HCT116 (cell line): Measurements from ENCODE around the gene ZNF423. TPM values are rescaled to one million over a fixed set of nuclear protein-coding genes. Genes with fewer than 3 reads are reported as not detected.

Experiments used
- ATAC-seq: fragments of 200-7000 bp; cut with Tn5 transposase; 2 replicates; pipeline ENCODE4 v1.9.1; 2020; ENCODE audit warnings: mild to moderate bottlenecking, moderate library complexity
- BruUV-seq: library from RNA; stranded (reverse); fragments of 400-500 nt; replicated peaks from 2 replicates; lab custom pipeline; 2021; lab: Mats Ljungman, UMichigan
- CTCF ChIA-PET: fragments of 300-600 bp; sonication (Branson Sonifier 250); formaldehyde crosslinking; loops from one replicate; lab custom pipeline; 2021; ENCODE audit warnings: antibody characterized with exemption; lab: Charles Lee
- POLR2A ChIA-PET: fragments of 300-600, 350-600 bp; sonication (Branson Sonifier 250); formaldehyde crosslinking; loops from one replicate; lab custom pipeline; 2021; ENCODE audit warnings: antibody characterized with exemption; lab: Charles Lee
- RAD21 ChIA-PET, 2 experiments: fragments of 300-600 bp; sonication (Branson Sonifier 250); formaldehyde crosslinking; loops; one replicate each; lab custom pipeline; 2023; ENCODE audit warnings: low total read pairs in 2 of 2; ENCODE audit not compliant: uncharacterized antibody in 2 of 2, unreplicated experiment in 2 of 2, low non-redundant PET in 1 of 2; lab: Charles Lee
- DNase-seq: peaks from one replicate; pipeline ENCODE4 v3.0.0-alpha.2; 2010; ENCODE audit warnings: low read depth, low spot score
- H2AFZ ChIP-seq: fragments of 200-600 bp; shearing (Covaris generic), sonication (generic); 2 replicates; pipeline ENCODE4 v1.6.1; 2017; ENCODE audit warnings: low read depth, mixed run types, mixed read lengths, antibody characterized with exemption, low read length; ENCODE audit not compliant: poor library complexity, severe bottlenecking
- H3K27ac ChIP-seq: 2 replicates; pipeline ENCODE4 v1.5.1; 2012; ENCODE audit warnings: low read depth, low read length
- H3K27me3 ChIP-seq: fragments of 200-600 bp; sonication (generic); 2 replicates; pipeline ENCODE4 v1.6.1; 2016; ENCODE audit warnings: mixed run types, low read length, mixed read lengths; ENCODE audit not compliant: insufficient read depth
- H3K36me3 ChIP-seq, 2 experiments: fragments of 200-500 bp in 1 of 2; fragments of 200-600 bp in 1 of 2; sonication (Bioruptor generic) in 1 of 2; sonication (generic) in 1 of 2; 2 replicates each; pipeline versions ENCODE4 v1.5.1 to v1.6.1; 2014 to 2016; ENCODE audit warnings: low read length in 2 of 2, inconsistent platforms in 1 of 2, mixed read lengths in 1 of 2, mixed run types in 1 of 2; ENCODE audit not compliant: insufficient read depth in 2 of 2, control insufficient read depth in 1 of 2
- H3K4me1 ChIP-seq, 2 experiments: fragments of 200-600 bp in 1 of 2; sonication (generic) in 1 of 2; 2 replicates each; pipeline versions ENCODE4 v1.5.1 to v1.6.1; 2012 to 2017; ENCODE audit warnings: low read length in 2 of 2, inconsistent platforms in 1 of 2, mild to moderate bottlenecking in 1 of 2, mixed read lengths in 1 of 2, mixed run types in 1 of 2, moderate library complexity in 1 of 2; ENCODE audit not compliant: insufficient read depth in 2 of 2, control insufficient read depth in 1 of 2
- H3K4me2 ChIP-seq: fragments of 200-600 bp; sonication (generic); 2 replicates; pipeline ENCODE4 v1.6.1; 2017; ENCODE audit warnings: mixed run types, low read length, mixed read lengths
- H3K4me3 ChIP-seq, 2 experiments: fragments of 200-600 bp in 1 of 2; sonication (generic) in 1 of 2; replicated peaks in 1 of 2; 2 replicates each; pipeline ENCODE4 v1.5.1; 2011 to 2016; ENCODE audit warnings: low read length in 2 of 2, control low read depth in 1 of 2, low read depth in 1 of 2, mild to moderate bottlenecking in 1 of 2, mixed read lengths in 1 of 2, mixed run types in 1 of 2
- H3K79me2 ChIP-seq: fragments of 200-600 bp; sonication (generic); 2 replicates; pipeline ENCODE4 v1.6.1; 2017; ENCODE audit warnings: mild to moderate bottlenecking, mixed run types, low read length, moderate library complexity, mixed read lengths; ENCODE audit not compliant: insufficient read depth
- H3K9ac ChIP-seq: fragments of 200-600 bp; sonication (generic); 2 replicates; pipeline ENCODE4 v1.6.1; 2016; ENCODE audit warnings: low read length, mixed read lengths
- H3K9me2 ChIP-seq: fragments of 200-600 bp; sonication (generic), shearing (Covaris generic); 2 replicates; pipeline ENCODE4 v1.6.1; 2017; ENCODE audit warnings: mixed run types, mild to moderate bottlenecking, moderate library complexity; ENCODE audit not compliant: insufficient read depth
- H3K9me3 ChIP-seq, 2 experiments: fragments of 200-500 bp in 1 of 2; fragments of 200-600 bp in 1 of 2; sonication (Bioruptor generic) in 1 of 2; sonication (generic) in 1 of 2; 2 replicates each; pipeline ENCODE4 v1.6.1; 2014 to 2017; ENCODE audit warnings: low read length in 2 of 2, mixed read lengths in 2 of 2, inconsistent platforms in 1 of 2, low read depth in 1 of 2, mild to moderate bottlenecking in 1 of 2, mixed run types in 1 of 2, moderate library complexity in 1 of 2; ENCODE audit not compliant: control insufficient read depth in 1 of 2, insufficient read depth in 1 of 2
- H4K20me1 ChIP-seq: fragments of 200-600 bp; sonication (generic), shearing (Covaris generic); 2 replicates; pipeline ENCODE4 v1.6.1; 2017; ENCODE audit warnings: mixed run types, mild to moderate bottlenecking, moderate library complexity; ENCODE audit not compliant: insufficient read depth
- ATF3 ChIP-seq: IDR thresholded peaks from 2 replicates; pipeline ENCODE4 v1.6.1; 2012
- CBX3 ChIP-seq: IDR thresholded peaks from 2 replicates; pipeline ENCODE4 v1.6.1; 2012; ENCODE audit warnings: low read depth
- CTCF ChIP-seq, 3 experiments: fragments of 200-600 bp in 1 of 3; sonication (generic) in 1 of 3; IDR thresholded peaks in 2 of 3; conservative IDR thresholded peaks in 1 of 3; 2 replicates each; pipeline ENCODE4 v1.5.1; 2012 to 2017; ENCODE audit warnings: low read depth in 2 of 3, low read length in 2 of 3, antibody characterized with exemption in 1 of 3, borderline replicate concordance in 1 of 3, control low read depth in 1 of 3, mild to moderate bottlenecking in 1 of 3, mixed read lengths in 1 of 3, mixed run types in 1 of 3, moderate library complexity in 1 of 3; ENCODE audit not compliant: insufficient read depth in 1 of 3
- EZH2phosphoT487 ChIP-seq: fragments of 200-600 bp; IDR thresholded peaks from 2 replicates; pipeline ENCODE4 v1.6.1; 2018; ENCODE audit warnings: antibody characterized with exemption, borderline replicate concordance
- POLR2A ChIP-seq: IDR thresholded peaks from 2 replicates; pipeline ENCODE4 v1.7.0; 2011; ENCODE audit warnings: borderline replicate concordance; ENCODE audit not compliant: insufficient read depth, insufficient read length; ENCODE audit errors: extremely low read depth
- RAD21 ChIP-seq: IDR thresholded peaks from 2 replicates; pipeline ENCODE4 v1.6.1; 2012; ENCODE audit warnings: low read depth, mild to moderate bottlenecking
- REST ChIP-seq: IDR thresholded peaks from 2 replicates; pipeline ENCODE4 v1.6.1; 2012; ENCODE audit warnings: low read depth
- SIN3A ChIP-seq: IDR thresholded peaks from 2 replicates; pipeline ENCODE4 v1.6.1; 2012; ENCODE audit warnings: low read depth
- SRF ChIP-seq: IDR thresholded peaks from 2 replicates; pipeline ENCODE4 v1.6.1; 2012; ENCODE audit warnings: low read depth
- TCF7L2 ChIP-seq: IDR thresholded peaks from 2 replicates; pipeline ENCODE4 v1.7.0; 2011; ENCODE audit warnings: borderline replicate concordance, inconsistent platforms; ENCODE audit not compliant: insufficient read depth, insufficient read length; ENCODE audit errors: extremely low read depth
- YY1 ChIP-seq: IDR thresholded peaks from 2 replicates; pipeline ENCODE4 v1.6.1; 2011; ENCODE audit warnings: low read length, low read depth, moderate library complexity, mild to moderate bottlenecking; ENCODE audit not compliant: insufficient replicate concordance; ENCODE audit errors: extremely low read depth
- ZFX ChIP-seq: fragments of 450-650 bp; IDR thresholded peaks from 2 replicates; pipeline ENCODE4 v1.6.1; 2017
- intact Hi-C: fragments of 100-400 bp; cut with micrococcal nuclease; formaldehyde crosslinking; loops from 2 replicates; pipeline ENCODE4 v1.10.0; 2022
- total RNA-seq: library from RNA; stranded (reverse); gene quantifications from one replicate; pipeline ENCODE4 v1.2.1, GENCODE V29; 2021; ENCODE audit not compliant: unreplicated experiment

The ZNF423 gene
- total RNA-seq, 1 experiment from 2014 or later: 0.22 TPM

GRCh38 chr16:49576173-49576494, 279.8 kb downstream of the ZNF423 start:
- ChIA-PET POLR2A (no interaction called here), RAD21 (no interaction called here), CTCF (no interaction called here)
- no TSS peak for BruUV-seq
- Histone ChIP-seq H3K9me2 (no peaks in the 10 kb centered on the region), H3K9me3 (no peaks in the 10 kb centered on the region), H3K27ac (no peak overlapping the region), H3K36me3 (no peaks in the 10 kb centered on the region), H3K4me1 (no peaks in the 10 kb centered on the region), H2AFZ (no peak overlapping the region), H3K27me3 (peaks cover 11% of the 10 kb centered on the region; the same call in 1 of the 2 replicates), H3K9ac (no peak overlapping the region), H3K79me2 (no peaks in the 10 kb centered on the region), H3K4me3 (no peak overlapping the region), H4K20me1 (no peaks in the 10 kb centered on the region), H3K4me2 (no peak overlapping the region)
- TF ChIP-seq CBX3 (no peak), SRF (no peak), YY1 (no peak)
- no peak for DNase-seq
- no peak for ATAC-seq
- intact Hi-C loops: no loop called here

- no peak for ATAC-seq
- no TSS peak for BruUV-seq
- no peaks in the 10 kb centered on the region for H3K36me3 ChIP-seq
- POLR2A ChIA-PET: no interaction called here
- H3K4me2 ChIP-seq: no peak overlapping the region
- no peaks in the 10 kb centered on the region for H3K9me3 ChIP-seq
- no peak overlapping the region for H3K4me3 ChIP-seq
- H3K79me2 ChIP-seq: no peaks in the 10 kb centered on the region
- no peaks in the 10 kb centered on the region for H3K9me2 ChIP-seq
- intact Hi-C loops: no loop called here
- DNase-seq: no peak
- RAD21 ChIA-PET: no interaction called here
- no peak overlapping the region for H2AFZ ChIP-seq
- H4K20me1 ChIP-seq: no peaks in the 10 kb centered on the region
- H3K9ac ChIP-seq: no peak overlapping the region
- H3K27me3 ChIP-seq: 0 out of 2 replicates have a peak, but pooled peaks cover 6% of the 10 kb centered on the region
- CTCF ChIA-PET: no interaction called here
- H3K4me1 ChIP-seq: no peaks in the 10 kb centered on the region
- H3K27ac ChIP-seq: no peak overlapping the region
- no peak for TF ChIP-seq ZFX
- no peak for TF ChIP-seq RAD21
- TF ChIP-seq REST: no peak
- TF ChIP-seq YY1: no peak
- TF ChIP-seq CBX3: no peak
- no peak for TF ChIP-seq TCF7L2
- TF ChIP-seq ATF3: no peak
- no peak for TF ChIP-seq SRF
- no peak for TF ChIP-seq EZH2phosphoT487
- TF ChIP-seq POLR2A: no peak
- no peak for TF ChIP-seq SIN3A
- TF ChIP-seq CTCF (IDR thresholded peaks at IDR 0.05 in 2 of 3, conservative IDR thresholded peaks at IDR 0.05 in 1 of 3; ENCODE audit: borderline replicate concordance in 1 of 3, insufficient read depth in 1 of 3, low read depth in 2 of 3, low read length in 2 of 3): no peak
- TF ChIP-seq, all 23 proteins: peak for 0
These were observed 280.4 kb downstream of the ZNF423 start for GRCh38 chr16:49575346-49576172.
